GM23248 (cell line): Measurements from ENCODE around the gene KIF24.

Experiments used
- EZH2 ChIP-seq: fragments of 200-600 bp; sonication (generic); IDR thresholded peaks from 2 replicates; pipeline ENCODE4 v1.6.1; 2018; ENCODE audit warnings: antibody characterized with exemption, mild to moderate bottlenecking; ENCODE audit not compliant: insufficient read depth, poor library complexity, severe bottlenecking
- EZH2phosphoT487 ChIP-seq: fragments of 200-600 bp; sonication (generic); IDR thresholded peaks from 2 replicates; pipeline ENCODE4 v1.6.1; 2018; ENCODE audit warnings: antibody characterized with exemption, moderate library complexity, mild to moderate bottlenecking, low read depth; ENCODE audit not compliant: insufficient read depth

- TF ChIP-seq EZH2 (no peak), EZH2phosphoT487 (no peak)
Observed at GRCh38 chr9:34334337-34334824, 5.3 kb upstream of the KIF24 start.
